H1 (cell line): ENCODE data around the gene PCDH8. TPM values are rescaled to one million over a fixed set of nuclear protein-coding genes. Genes with fewer than 3 reads are reported as not detected.

Experiments
- BCL11A ChIP-seq, 2 experiments: IDR thresholded peaks; one replicate each; pipeline ENCODE4 v1.6.1; 2011; ENCODE audit warnings: low read depth in 2 of 2, low read length in 2 of 2, mild to moderate bottlenecking in 2 of 2
- CREB1 ChIP-seq: IDR thresholded peaks from 2 replicates; pipeline ENCODE4 v1.6.1; 2012; ENCODE audit warnings: inconsistent platforms
- GTF2F1 ChIP-seq: IDR thresholded peaks from 2 replicates; pipeline ENCODE4 v1.6.1; 2012; ENCODE audit warnings: low read depth, low read length, improper control_type of control experiment, borderline replicate concordance
- RBBP5 ChIP-seq: IDR thresholded peaks from 2 replicates; pipeline ENCODE4 v1.7.1; 2012; ENCODE audit warnings: low read depth, mild to moderate bottlenecking, inconsistent platforms, low read length, moderate library complexity, borderline replicate concordance
- USF2 ChIP-seq: IDR thresholded peaks from 2 replicates; pipeline ENCODE4 v1.6.1; 2011; ENCODE audit warnings: low read length, improper control_type of control experiment
- polyA plus RNA-seq, 7 experiments: library from polyadenylated mRNA; depleted of rRNA in 3 of 7; stranded (reverse) in 5 of 7; unstranded in 2 of 7; fragments of >200 nt in 5 of 7; fragments of 200-250 nt in 2 of 7; gene quantifications; 1 replicate in 5 of 7; 2 replicates in 1 of 7; 4 replicates in 1 of 7; pipeline versions ENCODE4 v1.2.1 to v1.2.3, GENCODE V29; 2011 to 2013; ENCODE audit warnings: missing spikeins in 2 of 7, mixed read lengths in 2 of 7
- total RNA-seq: library from RNA; stranded (reverse); fragmentation: NEBNext Ultra II Directional; extraction: Animal tissue kit (Norgen Biotek cat#: 25700); gene quantifications from 2 replicates; pipeline ENCODE4 v1.2.1, GENCODE V29; 2021

Gene PCDH8
- total and polyA plus RNA-seq, 2 of the 8 experiments (the other 6 are each of a cell fraction or from before 2014, with no cell fraction given): 0.82 to 1.6 TPM

- TF ChIP-seq RBBP5 (no peak), USF2 (no peak), CREB1 (no peak), BCL11A (IDR thresholded peaks at IDR 0.05; ENCODE audit: low read depth in 2 of 2, low read length in 2 of 2) (no peak), GTF2F1 (no peak)
Observed at GRCh38 chr13:52806029-52806428, 42.4 kb downstream of the PCDH8 start (continued).
